Osteoblast (primary cell): Measurements from ENCODE around the gene TMTC1. TPM values are rescaled to one million over a fixed set of nuclear protein-coding genes. Genes with fewer than 3 reads are reported as not detected.

ENCODE experiments used
- DNase-seq: peaks from one replicate; pipeline ENCODE4 v3.0.0; 2011; ENCODE audit warnings: low spot score, mixed read lengths; ENCODE audit not compliant: insufficient read length; ENCODE audit errors: missing footprints
- H2AFZ ChIP-seq: 2 replicates; pipeline ENCODE4 v1.6.0; 2011; ENCODE audit warnings: mild to moderate bottlenecking, low read length
- H3K27ac ChIP-seq: 2 replicates; pipeline ENCODE4 v1.5.1; 2011; ENCODE audit warnings: mild to moderate bottlenecking, low read depth, low read length, moderate library complexity
- H3K27me3 ChIP-seq: 2 replicates; pipeline ENCODE4 v1.6.0; 2012; ENCODE audit warnings: mild to moderate bottlenecking, control low read depth, inconsistent platforms, low read length, moderate library complexity; ENCODE audit not compliant: insufficient read depth
- H3K36me3 ChIP-seq: 2 replicates; pipeline ENCODE4 v1.5.1; 2011; ENCODE audit warnings: mild to moderate bottlenecking, low read length, control low read depth, moderate library complexity; ENCODE audit not compliant: insufficient read depth
- H3K4me1 ChIP-seq: 2 replicates; pipeline ENCODE4 v1.5.1; 2011; ENCODE audit warnings: mild to moderate bottlenecking, low read length, control low read depth, moderate library complexity; ENCODE audit not compliant: insufficient read depth
- H3K4me2 ChIP-seq: 2 replicates; pipeline ENCODE4 v1.6.0; 2011; ENCODE audit warnings: mild to moderate bottlenecking, low read length; ENCODE audit not compliant: insufficient read depth
- H3K4me3 ChIP-seq: fragments of 200-600 bp; sonication (generic); 3 replicates; pipeline ENCODE4 v1.5.1; 2012; ENCODE audit warnings: mild to moderate bottlenecking, low read length, inconsistent platforms; ENCODE audit not compliant: insufficient read depth
- H3K79me2 ChIP-seq: 2 replicates; pipeline ENCODE4 v1.6.0; 2012; ENCODE audit warnings: mild to moderate bottlenecking, low read length, control low read depth, inconsistent platforms; ENCODE audit not compliant: insufficient read depth
- H3K9me3 ChIP-seq: 2 replicates; pipeline ENCODE4 v1.5.1; 2011; ENCODE audit warnings: low read depth, low read length, control low read depth
- H4K20me1 ChIP-seq: 2 replicates; pipeline ENCODE4 v1.6.0; 2012; ENCODE audit warnings: mild to moderate bottlenecking, low read length, control low read depth; ENCODE audit not compliant: insufficient read depth
- total RNA-seq: library from RNA; depleted of rRNA; stranded (reverse); fragments of >200 nt; gene quantifications from 2 replicates; pipeline ENCODE4 v1.2.3, GENCODE V29; 2012
- TF ChIP-seq, protein P1 (sequence below): IDR thresholded peaks from 2 replicates; pipeline ENCODE4 v1.5.1; 2011; ENCODE audit warnings: mild to moderate bottlenecking, low read depth, low read length, moderate library complexity; ENCODE audit errors: extremely low read depth

Gene TMTC1
- total RNA-seq, 1 donor: 50.3 TPM

DNA sequence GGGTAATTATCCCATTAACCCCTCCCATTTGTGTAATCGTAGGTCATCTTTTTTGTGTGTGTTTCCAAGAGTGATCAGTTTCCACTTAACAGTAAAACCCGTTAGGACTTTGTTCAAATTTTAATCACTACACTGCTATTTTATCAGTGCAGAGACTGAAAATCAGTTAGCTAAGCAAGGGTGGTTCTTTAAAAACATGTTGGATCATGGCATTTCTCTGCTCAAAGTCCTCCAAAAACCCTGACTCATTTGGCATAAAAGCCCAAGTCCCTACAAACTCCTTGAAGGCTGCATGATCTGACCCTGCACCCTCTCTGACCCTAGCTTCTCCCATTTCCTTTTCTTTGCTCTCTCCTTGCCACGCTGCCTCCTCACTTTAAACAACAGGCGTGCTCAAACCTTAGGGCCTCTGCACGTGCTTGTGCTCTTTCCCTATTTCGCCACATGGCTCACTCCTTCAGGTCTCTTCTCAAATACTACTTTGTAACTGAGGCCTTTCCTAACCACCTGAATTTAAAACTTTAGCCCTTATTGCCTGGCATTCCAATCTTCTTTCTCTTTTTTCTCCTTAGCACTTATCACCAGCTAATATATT is 273.1 kb downstream of the TMTC1 start:
- H3K4me1 ChIP-seq: no peaks in the 10 kb centered on the region
- no peak overlapping the region for H3K27ac ChIP-seq
- H3K4me3 ChIP-seq: no peak overlapping the region
- H3K36me3 ChIP-seq: no peaks in the 10 kb centered on the region
- H2AFZ ChIP-seq: no peak overlapping the region
- H3K4me2 ChIP-seq: no peak overlapping the region
- H3K9me3 ChIP-seq: no peaks in the 10 kb centered on the region
- H3K27me3 ChIP-seq: no peaks in the 10 kb centered on the region
- TF ChIP-seq, protein P1, sequence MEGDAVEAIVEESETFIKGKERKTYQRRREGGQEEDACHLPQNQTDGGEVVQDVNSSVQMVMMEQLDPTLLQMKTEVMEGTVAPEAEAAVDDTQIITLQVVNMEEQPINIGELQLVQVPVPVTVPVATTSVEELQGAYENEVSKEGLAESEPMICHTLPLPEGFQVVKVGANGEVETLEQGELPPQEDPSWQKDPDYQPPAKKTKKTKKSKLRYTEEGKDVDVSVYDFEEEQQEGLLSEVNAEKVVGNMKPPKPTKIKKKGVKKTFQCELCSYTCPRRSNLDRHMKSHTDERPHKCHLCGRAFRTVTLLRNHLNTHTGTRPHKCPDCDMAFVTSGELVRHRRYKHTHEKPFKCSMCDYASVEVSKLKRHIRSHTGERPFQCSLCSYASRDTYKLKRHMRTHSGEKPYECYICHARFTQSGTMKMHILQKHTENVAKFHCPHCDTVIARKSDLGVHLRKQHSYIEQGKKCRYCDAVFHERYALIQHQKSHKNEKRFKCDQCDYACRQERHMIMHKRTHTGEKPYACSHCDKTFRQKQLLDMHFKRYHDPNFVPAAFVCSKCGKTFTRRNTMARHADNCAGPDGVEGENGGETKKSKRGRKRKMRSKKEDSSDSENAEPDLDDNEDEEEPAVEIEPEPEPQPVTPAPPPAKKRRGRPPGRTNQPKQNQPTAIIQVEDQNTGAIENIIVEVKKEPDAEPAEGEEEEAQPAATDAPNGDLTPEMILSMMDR: no peak
- H3K79me2 ChIP-seq: no peaks in the 10 kb centered on the region
- no peaks in the 10 kb centered on the region for H4K20me1 ChIP-seq
- DNase-seq: no peak

DNA sequence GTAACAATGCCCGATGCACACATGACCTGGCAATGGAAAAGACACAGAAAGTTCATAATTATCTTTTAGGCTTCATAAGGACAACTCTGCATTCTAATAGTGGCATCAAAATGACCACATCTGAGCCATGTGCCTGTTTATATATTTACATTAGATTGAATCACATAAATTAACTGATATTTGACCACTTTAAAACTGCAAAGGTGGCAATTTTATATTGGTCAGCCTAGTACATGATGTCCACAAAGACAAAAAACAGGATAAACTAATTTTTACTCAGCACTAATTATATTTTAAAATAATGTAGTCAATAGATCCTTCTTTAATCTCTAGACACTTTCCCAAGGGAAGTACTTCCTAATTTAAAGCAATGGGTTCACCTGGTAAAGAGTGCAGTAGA is 274.2 kb downstream of the TMTC1 start:
- H3K4me3 ChIP-seq: no peak overlapping the region
- no peak overlapping the region for H3K4me2 ChIP-seq
- TF ChIP-seq, protein P1: no peak
- H3K27me3 ChIP-seq: no peaks in the 10 kb centered on the region
- H3K36me3 ChIP-seq: no peaks in the 10 kb centered on the region
- no peak for DNase-seq
- no peaks in the 10 kb centered on the region for H3K79me2 ChIP-seq
- no peaks in the 10 kb centered on the region for H3K4me1 ChIP-seq
- no peak overlapping the region for H2AFZ ChIP-seq
- H3K9me3 ChIP-seq: no peaks in the 10 kb centered on the region
- H4K20me1 ChIP-seq: no peaks in the 10 kb centered on the region
- no peak overlapping the region for H3K27ac ChIP-seq

DNA sequence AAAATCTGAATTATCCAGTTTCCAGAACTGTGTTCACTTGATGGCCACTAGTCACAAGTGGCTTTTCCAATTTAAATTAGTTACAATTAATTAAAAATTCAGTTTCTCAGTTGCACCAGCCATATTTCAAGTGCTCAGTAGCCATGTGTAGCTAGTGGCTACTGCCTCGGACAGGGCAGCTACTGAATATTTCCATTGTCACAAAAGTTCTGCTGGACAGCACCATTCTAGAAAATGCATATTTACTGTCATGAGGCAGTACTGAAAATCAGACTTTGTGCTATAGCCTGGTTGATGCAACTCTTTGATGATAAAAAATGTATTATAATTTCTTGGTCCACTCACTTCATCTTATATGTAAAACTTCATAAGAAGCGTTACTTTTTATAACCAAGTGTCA is 274.8 kb downstream of the TMTC1 start:
- no peak for DNase-seq
- Histone ChIP-seq H3K27me3 (no peaks in the 10 kb centered on the region), H3K79me2 (no peaks in the 10 kb centered on the region), H3K4me1 (no peaks in the 10 kb centered on the region), H2AFZ (no peak overlapping the region), H3K4me3 (no peak overlapping the region), H3K27ac (no peak overlapping the region), H3K36me3 (no peaks in the 10 kb centered on the region), H3K4me2 (no peak overlapping the region), H4K20me1 (no peaks in the 10 kb centered on the region), H3K9me3 (no peaks in the 10 kb centered on the region)
- TF ChIP-seq, protein P1: no peak

DNA sequence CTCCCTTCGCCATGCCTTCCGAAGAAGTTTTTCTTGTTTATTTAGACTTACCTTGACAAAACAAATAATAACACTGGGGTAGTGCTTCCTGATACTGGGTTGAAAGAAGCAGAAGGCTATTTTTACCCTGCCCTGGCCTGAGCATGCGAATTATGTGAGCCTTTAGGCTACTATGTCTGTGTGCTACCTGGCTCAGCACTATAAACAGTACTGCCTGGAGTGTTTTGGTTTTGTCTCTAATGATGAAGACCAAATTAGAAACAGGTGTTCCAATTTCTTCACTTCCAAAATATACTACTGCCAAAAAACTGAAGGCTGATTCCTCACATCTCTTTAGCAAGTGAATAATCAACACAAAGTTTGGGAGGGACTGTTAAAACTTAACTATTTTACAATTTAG is 278.6 kb downstream of the TMTC1 start:
- TF ChIP-seq, protein P1: no peak
- H3K4me2 ChIP-seq: no peak overlapping the region
- no peak for DNase-seq

More for the DNA sequence above, 278.6 kb downstream of the TMTC1 start:
- Histone ChIP-seq H3K27ac (no peak overlapping the region), H2AFZ (no peak overlapping the region), H3K9me3 (no peaks in the 10 kb centered on the region), H3K4me1 (no peaks in the 10 kb centered on the region), H4K20me1 (no peaks in the 10 kb centered on the region), H3K27me3 (no peaks in the 10 kb centered on the region), H3K79me2 (no peaks in the 10 kb centered on the region), H3K36me3 (no peaks in the 10 kb centered on the region), H3K4me3 (no peak overlapping the region)
